ENCODE results near the gene DDX49. TPM values are rescaled to one million over a fixed set of nuclear protein-coding genes. Genes with fewer than 3 reads are reported as not detected.

The DDX49 gene
- total RNA-seq, 1 experiment from 2014 or later, result 120 TPM

DNA sequence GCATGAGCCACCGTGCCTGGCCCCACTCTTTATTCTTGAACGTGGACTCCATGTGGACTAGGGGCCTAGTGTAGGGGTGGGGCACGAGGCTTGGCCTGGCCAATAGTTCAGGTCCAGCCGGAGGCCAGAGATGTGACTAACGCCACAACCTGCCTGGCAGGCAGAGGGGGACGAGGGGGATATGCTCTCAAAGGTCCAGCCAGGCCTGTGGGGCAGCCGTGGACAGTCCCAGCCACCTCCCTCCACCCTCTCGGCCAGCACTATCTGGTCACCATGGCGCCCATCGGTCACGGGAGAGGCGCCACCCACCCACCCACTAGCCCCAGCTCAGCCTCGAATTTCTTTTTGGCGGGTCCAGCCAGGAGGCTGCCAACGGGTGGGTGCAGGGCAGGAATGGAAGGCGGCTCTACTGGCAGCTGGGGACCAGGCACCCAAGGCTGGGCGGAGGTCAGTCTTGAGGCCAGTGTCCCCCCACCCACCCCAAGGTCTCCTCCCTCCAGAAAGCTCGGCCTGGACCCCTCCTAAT, 21.4 kb upstream of the DDX49 start:
- Histone ChIP-seq H3K4me3 (ENCODE audit: low read length) (no peak overlapping the region), H3K36me3 (ENCODE audit: low read depth, low read length) (peaks cover 7% of the 10 kb centered on the region; the same call in 1 of the 2 replicates), H3K4me2 (ENCODE audit: low read length) (no peak overlapping the region), H3K9me3 (ENCODE audit: low read length) (no peaks in the 10 kb centered on the region), H3K27ac (ENCODE audit: low read length) (no peak overlapping the region), H3K9me2 (replicated peaks; ENCODE audit: low read length) (no peaks in the 10 kb centered on the region), H2AFZ (ENCODE audit: low read length) (no peak overlapping the region), H4K20me1 (ENCODE audit: low read length) (no peaks in the 10 kb centered on the region), H3K4me1 (ENCODE audit: insufficient read depth, low read length) (no peaks in the 10 kb centered on the region), H3K9ac (ENCODE audit: low read length) (no peak overlapping the region), H3K79me2 (ENCODE audit: low read length) (no peaks in the 10 kb centered on the region), H3K27me3 (ENCODE audit: low read length) (peaks cover 14% of the 10 kb centered on the region; the same call in 1 of the 2 replicates), H3F3A (ENCODE audit: low read length, unreplicated experiment) (no peaks in the 10 kb centered on the region)
- ATAC-seq, result no peak
- TF ChIP-seq, protein P1, sequence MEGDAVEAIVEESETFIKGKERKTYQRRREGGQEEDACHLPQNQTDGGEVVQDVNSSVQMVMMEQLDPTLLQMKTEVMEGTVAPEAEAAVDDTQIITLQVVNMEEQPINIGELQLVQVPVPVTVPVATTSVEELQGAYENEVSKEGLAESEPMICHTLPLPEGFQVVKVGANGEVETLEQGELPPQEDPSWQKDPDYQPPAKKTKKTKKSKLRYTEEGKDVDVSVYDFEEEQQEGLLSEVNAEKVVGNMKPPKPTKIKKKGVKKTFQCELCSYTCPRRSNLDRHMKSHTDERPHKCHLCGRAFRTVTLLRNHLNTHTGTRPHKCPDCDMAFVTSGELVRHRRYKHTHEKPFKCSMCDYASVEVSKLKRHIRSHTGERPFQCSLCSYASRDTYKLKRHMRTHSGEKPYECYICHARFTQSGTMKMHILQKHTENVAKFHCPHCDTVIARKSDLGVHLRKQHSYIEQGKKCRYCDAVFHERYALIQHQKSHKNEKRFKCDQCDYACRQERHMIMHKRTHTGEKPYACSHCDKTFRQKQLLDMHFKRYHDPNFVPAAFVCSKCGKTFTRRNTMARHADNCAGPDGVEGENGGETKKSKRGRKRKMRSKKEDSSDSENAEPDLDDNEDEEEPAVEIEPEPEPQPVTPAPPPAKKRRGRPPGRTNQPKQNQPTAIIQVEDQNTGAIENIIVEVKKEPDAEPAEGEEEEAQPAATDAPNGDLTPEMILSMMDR (conservative IDR thresholded peaks at IDR 0.05; ENCODE audit: low read depth, low read length), result no peak
- TF ChIP-seq EZH2 (IDR thresholded peaks at IDR 0.05; ENCODE audit: low read length, unreplicated experiment) (no peak), EZH2phosphoT487 (IDR thresholded peaks at IDR 0.05; ENCODE audit: borderline replicate concordance, low read length) (no peak)
- intact Hi-C loops (cut with micrococcal nuclease), result no loop called here
- POLR2A ChIA-PET (ENCODE audit: unreplicated experiment), result no interaction called here
- no peak for DNase-seq
- CTCF ChIA-PET, result no interaction called here
- BruUV-seq (replicated peaks), result no TSS peak

DNA sequence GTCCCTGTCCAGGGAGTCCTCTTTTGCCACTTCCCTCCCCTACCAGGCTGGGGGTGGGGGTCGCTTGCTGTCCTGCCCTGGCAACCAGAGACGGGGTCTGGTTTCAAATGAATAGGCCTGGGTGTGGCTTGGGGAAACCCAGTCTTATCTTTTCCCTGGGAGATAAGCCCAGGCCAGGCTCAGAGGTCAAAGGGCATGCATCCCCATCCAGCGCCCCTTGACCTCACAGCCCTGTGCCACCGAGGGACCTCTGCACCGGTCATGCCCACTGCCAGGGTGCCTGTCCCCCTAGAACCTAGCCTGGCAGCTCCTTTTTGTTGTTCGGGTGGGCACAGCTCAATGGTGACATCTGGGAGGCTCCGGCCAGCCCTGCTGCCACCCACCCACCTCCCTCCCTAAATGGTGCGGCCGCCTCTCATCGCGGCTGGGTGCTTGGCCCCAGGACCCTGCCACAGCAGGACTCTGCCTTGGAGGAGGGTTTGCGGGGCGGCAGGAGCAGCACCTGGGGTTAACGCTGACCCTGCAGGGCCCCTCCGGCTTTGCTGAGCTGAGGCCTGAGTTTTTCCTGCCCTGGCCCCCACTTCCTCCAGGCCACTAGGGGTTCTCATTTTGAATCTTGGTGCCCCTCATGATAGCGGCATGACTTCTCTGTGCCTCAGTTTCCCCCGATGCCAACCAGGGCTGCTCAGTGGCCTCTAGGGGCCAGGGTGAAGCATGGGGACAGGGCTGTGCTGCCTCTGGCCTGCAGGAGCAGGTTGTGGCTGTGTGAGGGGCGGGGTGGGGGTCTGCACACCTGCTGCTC, 20.7 kb upstream of the DDX49 start:
- no peak overlapping the region for H2AFZ ChIP-seq (ENCODE audit: low read length)

More for the DNA sequence above, 20.7 kb upstream of the DDX49 start:
- Histone ChIP-seq H3K36me3 (ENCODE audit: low read depth, low read length) (peaks cover 7% of the 10 kb centered on the region; the same call in 1 of the 2 replicates), H3K4me3 (ENCODE audit: low read length) (no peak overlapping the region), H3K9ac (ENCODE audit: low read length) (no peak overlapping the region), H3K4me2 (ENCODE audit: low read length) (no peak overlapping the region), H3K79me2 (ENCODE audit: low read length) (no peaks in the 10 kb centered on the region), H3K9me3 (ENCODE audit: low read length) (no peaks in the 10 kb centered on the region), H3K4me1 (ENCODE audit: insufficient read depth, low read length) (no peaks in the 10 kb centered on the region), H3K27me3 (ENCODE audit: low read length) (peaks cover 14% of the 10 kb centered on the region; the same call in 1 of the 2 replicates), H3F3A (ENCODE audit: low read length, unreplicated experiment) (no peaks in the 10 kb centered on the region), H4K20me1 (ENCODE audit: low read length) (no peaks in the 10 kb centered on the region), H3K27ac (ENCODE audit: low read length) (no peak overlapping the region), H3K9me2 (replicated peaks; ENCODE audit: low read length) (no peaks in the 10 kb centered on the region)
- intact Hi-C loops (cut with micrococcal nuclease), result no loop called here
- no peak for DNase-seq
- no peak for TF ChIP-seq EZH2phosphoT487 (IDR thresholded peaks at IDR 0.05; ENCODE audit: borderline replicate concordance, low read length)
- no peak for TF ChIP-seq EZH2 (IDR thresholded peaks at IDR 0.05; ENCODE audit: low read length, unreplicated experiment)
- TF ChIP-seq, protein P1 (conservative IDR thresholded peaks at IDR 0.05; ENCODE audit: low read depth, low read length), result no peak
- ATAC-seq, result no peak
- ChIA-PET POLR2A (ENCODE audit: unreplicated experiment) (no interaction called here), CTCF (no interaction called here)
- no TSS peak for BruUV-seq (replicated peaks)
